DMS114 treated with DMSO at 0.1 percent for 48 hours (cell line): ENCODE measurements around the gene C19orf81.

Experiments
- DNase-seq: peaks from one replicate; lab custom pipeline; 2025; ENCODE audit not compliant: unreplicated experiment; lab: John Stamatoyannopoulos, UW

The C19orf81 gene

GRCh38 chr19:50708179-50708879 is 59.1 kb downstream of the C19orf81 start:
- DNase-seq = no peak
